NCI-H1930 (cell line): Measurements from ENCODE around the gene ADIPOR2.

ENCODE experiments used
- DNase-seq, 2 experiments: peaks; one replicate each; lab custom pipeline; 2025; lab: John Stamatoyannopoulos, UW

ADIPOR2 gene

GRCh38 chr12:1776170-1776921 is 85.5 kb downstream of the ADIPOR2 start:
- DNase-seq = no peak

- no peak for DNase-seq
Measured at GRCh38 chr12:1777798-1778197, 86.9 kb downstream of the ADIPOR2 start.

- no peak for DNase-seq
Measured at GRCh38 chr12:1778911-1779310, 88.0 kb downstream of the ADIPOR2 start.

GRCh38 chr12:1779783-1780182 is 88.9 kb downstream of the ADIPOR2 start:
- no peak for DNase-seq

GRCh38 chr12:1781772-1782171 is 90.9 kb downstream of the ADIPOR2 start:
- DNase-seq = no peak

- no peak for DNase-seq
Measured at GRCh38 chr12:1782215-1782614, 91.3 kb downstream of the ADIPOR2 start.

- DNase-seq = no peak
Measured at GRCh38 chr12:1787714-1788113, 96.8 kb downstream of the ADIPOR2 start.

- DNase-seq = no peak
Measured at GRCh38 chr12:1790444-1790843, 99.6 kb downstream of the ADIPOR2 start.

GRCh38 chr12:1791104-1791841 is 100.4 kb downstream of the ADIPOR2 start:
- peak; percentile 37 to 65 for DNase-seq

GRCh38 chr12:1792406-1792805 is 101.5 kb downstream of the ADIPOR2 start:
- no peak for DNase-seq

- DNase-seq = no peak
Measured at GRCh38 chr12:1793426-1794210, 102.7 kb downstream of the ADIPOR2 start.

GRCh38 chr12:1794440-1795090 is 103.7 kb downstream of the ADIPOR2 start:
- DNase-seq = no peak

- DNase-seq = no peak
Measured at GRCh38 chr12:1795221-1795784, 104.4 kb downstream of the ADIPOR2 start.

GRCh38 chr12:1795785-1796514 is 105.1 kb downstream of the ADIPOR2 start:
- DNase-seq = peak; percentile 33 to 70

GRCh38 chr12:1796515-1797010 is 105.7 kb downstream of the ADIPOR2 start:
- DNase-seq = no peak

GRCh38 chr12:1797011-1797901 is 106.4 kb downstream of the ADIPOR2 start:
- DNase-seq = no peak

GRCh38 chr12:1797991-1798640 is 107.2 kb downstream of the ADIPOR2 start:
- no peak for DNase-seq

GRCh38 chr12:1798641-1799020 is 107.8 kb downstream of the ADIPOR2 start:
- DNase-seq = no peak
